22Rv1 (cell line): ENCODE results near the gene CEBPZ.

Experiments
- H3K27ac ChIP-seq: fragments of 450-650 bp; 2 replicates; pipeline ENCODE4 v1.5.1; 2017
- CTCF ChIP-seq: fragments of 450-650 bp; IDR thresholded peaks from 2 replicates; pipeline ENCODE4 v1.5.1; 2017; ENCODE audit warnings: mild to moderate bottlenecking
- ZFX ChIP-seq: fragments of 450-650 bp; IDR thresholded peaks from 2 replicates; pipeline ENCODE4 v1.6.1; 2017; ENCODE audit warnings: antibody characterized with exemption, borderline replicate concordance

CEBPZ gene

GRCh38 chr2:37189452-37190153, 41.8 kb downstream of the CEBPZ start:
- TF ChIP-seq ZFX (no peak), CTCF (no peak)
- no peak overlapping the region for H3K27ac ChIP-seq

- no peak within 1 kb of the TSS for H3K27ac ChIP-seq
These were observed 42.8 kb downstream of the CEBPZ start, which contains the start of gene SULT6B1 for GRCh38 chr2:37188570-37188969. TSS of gene SULT6B1 (minus strand) at chr2:37188670. CDS start at chr2:37188640, 30 bp downstream.

GRCh38 chr2:37181726-37182684, 49.4 kb downstream of the CEBPZ start:
- H3K27ac ChIP-seq, result no peak overlapping the region
- no peak for TF ChIP-seq ZFX
- TF ChIP-seq CTCF, result no peak

More at GRCh38 chr2:37188570-37188969, 42.8 kb downstream of the CEBPZ start, which contains the start of gene SULT6B1:
- TF ChIP-seq CTCF, result no peak
- TF ChIP-seq ZFX, result no peak

GRCh38 chr2:37180640-37181039, 50.8 kb downstream of the CEBPZ start:
- TF ChIP-seq ZFX (no peak), CTCF (no peak)
- no peak overlapping the region for H3K27ac ChIP-seq

GRCh38 chr2:37180006-37180639, 51.3 kb downstream of the CEBPZ start:
- no peak overlapping the region for H3K27ac ChIP-seq
- TF ChIP-seq ZFX, result no peak
- no peak for TF ChIP-seq CTCF

- no peak overlapping the region for H3K27ac ChIP-seq
- TF ChIP-seq CTCF (no peak), ZFX (no peak)
These were observed 57.7 kb downstream of the CEBPZ start for GRCh38 chr2:37173741-37174140.
